Stimulated activated CD4-positive, alpha-beta T cell treated with anti-CD3 and anti-CD28 coated beads, TNF-alpha, amount 100 ng/mL, for 48 hours (primary cell): Measurements from ENCODE around the gene C20orf173.

Experiments
- DNase-seq, 3 donors: peaks; one replicate each; pipeline ENCODE4 v3.0.0-alpha.2; 2020; ENCODE audit warnings: low read depth in 3 of 3

The C20orf173 gene

DNA sequence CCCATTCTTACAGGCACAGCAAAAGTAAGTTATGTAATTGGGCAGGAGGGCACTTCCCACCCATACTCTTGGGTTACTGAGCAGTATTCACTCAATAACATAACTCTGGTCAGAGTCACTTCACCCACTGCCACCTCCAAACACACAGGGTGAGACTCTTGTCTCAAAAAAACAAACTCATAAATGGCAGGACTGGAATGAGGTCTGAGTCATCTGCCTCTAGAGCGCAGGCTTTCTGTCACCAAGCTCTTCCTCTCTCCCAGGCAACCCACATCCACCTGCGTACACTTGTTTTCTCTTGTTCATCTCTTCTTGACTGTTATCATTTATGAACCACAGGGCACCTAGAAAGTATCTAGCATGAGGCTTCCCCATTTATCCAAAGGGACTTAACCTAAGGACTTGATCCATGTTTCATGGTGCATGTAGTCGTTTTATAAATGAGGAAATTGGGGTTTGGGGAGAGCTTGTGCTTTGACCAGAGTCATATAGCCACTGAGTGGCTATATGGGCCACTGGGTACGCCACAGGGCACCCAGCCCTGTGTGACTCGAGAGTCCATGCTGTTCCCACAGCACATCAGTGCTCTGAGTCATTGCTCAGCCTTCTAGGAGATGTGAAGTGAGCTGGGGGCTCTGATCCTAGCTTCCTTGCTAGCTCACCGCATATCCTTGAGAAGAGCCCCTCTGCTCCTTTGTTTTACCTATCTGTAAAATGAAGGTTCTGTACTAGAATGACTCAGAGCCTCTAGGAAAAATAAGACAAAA is 22.4 kb downstream of the C20orf173 start:
- no peak for DNase-seq

DNA sequence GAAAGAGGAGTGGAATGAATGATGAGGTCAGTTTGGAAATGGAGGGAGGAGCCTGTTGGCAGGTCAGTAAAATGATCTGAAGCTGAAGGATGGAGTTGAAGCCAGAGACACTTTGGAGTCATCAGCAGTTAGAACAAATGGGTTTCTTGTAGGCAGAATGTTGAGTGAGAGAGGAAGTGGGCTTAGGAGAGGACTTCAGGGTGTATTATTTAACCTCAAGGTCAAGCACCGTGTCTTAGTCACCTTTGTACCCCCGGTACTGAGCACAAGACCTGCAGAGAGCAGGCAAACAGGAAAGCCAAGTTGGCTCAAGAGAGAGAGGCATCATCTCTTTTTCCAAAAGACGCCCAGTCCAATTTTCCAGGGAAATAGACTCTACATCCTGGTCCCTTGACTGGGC is 23.3 kb downstream of the C20orf173 start:
- DNase-seq = no peak

GRCh38 chr20:35504751-35505150 is 24.7 kb downstream of the C20orf173 start:
- no peak for DNase-seq

DNA sequence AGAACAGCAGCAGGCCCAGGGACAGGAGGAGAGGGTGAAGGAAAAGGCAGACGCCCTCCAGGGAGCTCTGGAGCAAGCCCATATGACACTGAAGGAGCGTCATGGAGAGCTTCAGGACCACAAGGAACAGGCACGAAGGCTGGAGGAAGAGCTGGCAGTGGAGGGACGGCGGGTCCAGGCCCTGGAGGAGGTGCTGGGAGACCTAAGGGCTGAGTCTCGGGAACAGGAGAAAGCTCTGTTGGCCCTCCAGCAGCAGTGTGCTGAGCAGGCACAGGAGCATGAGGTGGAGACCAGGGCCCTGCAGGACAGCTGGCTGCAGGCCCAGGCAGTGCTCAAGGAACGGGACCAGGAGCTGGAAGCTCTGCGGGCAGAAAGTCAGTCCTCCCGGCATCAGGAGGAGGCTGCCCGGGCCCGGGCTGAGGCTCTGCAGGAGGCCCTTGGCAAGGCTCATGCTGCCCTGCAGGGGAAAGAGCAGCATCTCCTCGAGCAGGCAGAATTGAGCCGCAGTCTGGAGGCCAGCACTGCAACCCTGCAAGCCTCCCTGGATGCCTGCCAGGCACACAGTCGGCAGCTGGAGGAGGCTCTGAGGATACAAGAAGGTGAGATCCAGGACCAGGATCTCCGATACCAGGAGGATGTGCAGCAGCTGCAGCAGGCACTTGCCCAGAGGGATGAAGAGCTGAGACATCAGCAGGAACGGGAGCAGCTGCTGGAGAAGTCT is 25.5 kb downstream of the C20orf173 start:
- no peak for DNase-seq

GRCh38 chr20:35503281-35503680 is 26.2 kb downstream of the C20orf173 start:
- DNase-seq = no peak

- DNase-seq = no peak
These were observed 27.1 kb downstream of the C20orf173 start for GRCh38 chr20:35502352-35502751.

DNA sequence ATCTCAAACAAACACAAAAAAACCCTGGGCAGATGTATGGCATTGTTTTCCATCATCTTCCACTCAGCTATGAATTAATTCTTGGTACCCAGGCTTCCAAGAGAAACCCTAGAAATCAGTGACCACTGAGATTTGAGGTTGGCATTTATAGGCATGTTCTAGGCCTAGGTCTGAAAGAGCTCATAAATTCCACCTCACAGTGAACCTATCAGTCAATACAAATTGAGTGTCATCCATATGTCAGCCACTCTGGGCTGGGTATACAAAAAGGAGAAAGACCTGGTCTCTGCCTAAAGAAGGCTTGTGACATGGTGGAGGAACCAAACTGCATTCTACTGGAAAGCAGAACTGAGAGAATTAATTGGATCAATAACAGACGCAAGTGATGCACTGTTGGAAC is 30.2 kb downstream of the C20orf173 start:
- DNase-seq = no peak

- DNase-seq = no peak
These were observed 31.7 kb downstream of the C20orf173 start for GRCh38 chr20:35497780-35498189.

- no peak for DNase-seq
These were observed 32.1 kb downstream of the C20orf173 start for GRCh38 chr20:35497320-35497719.

DNA sequence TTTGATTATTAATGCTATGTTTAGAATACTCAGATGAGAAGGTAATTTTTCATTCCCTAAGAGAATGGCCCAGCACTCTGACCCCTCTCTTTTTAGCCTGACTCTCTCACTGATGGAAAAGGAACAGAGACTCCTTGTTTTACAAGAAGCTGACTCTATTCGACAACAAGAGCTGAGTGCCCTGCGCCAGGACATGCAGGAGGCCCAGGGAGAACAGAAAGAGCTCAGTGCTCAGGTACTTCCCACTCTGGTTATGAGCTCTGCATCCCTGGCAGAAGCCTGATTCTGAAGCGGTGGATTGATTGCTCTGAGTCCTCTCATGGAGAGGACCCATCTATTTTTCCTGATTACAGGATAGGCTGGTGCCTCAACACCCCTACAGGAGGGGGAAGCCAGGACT is 33.0 kb downstream of the C20orf173 start:
- DNase-seq = no peak

DNA sequence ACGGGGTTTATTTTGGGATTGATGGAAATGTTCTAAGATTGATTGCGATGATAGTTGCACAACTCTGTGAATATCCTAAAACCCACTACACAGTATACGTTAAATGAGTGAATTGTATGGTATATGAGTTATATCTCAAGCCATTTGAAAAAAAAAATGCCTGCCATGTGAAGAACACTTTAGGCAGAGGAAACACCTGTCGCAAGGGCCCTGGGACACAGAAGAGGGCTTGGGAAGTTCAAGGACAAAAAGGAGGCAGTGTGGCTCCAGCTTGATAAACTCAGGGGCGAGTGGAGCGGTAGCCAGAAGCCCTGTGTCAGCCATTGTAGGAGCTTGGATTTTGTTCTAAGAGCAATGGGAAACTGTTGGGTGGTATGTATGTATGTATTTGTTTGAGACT is 37.1 kb downstream of the C20orf173 start:
- DNase-seq = no peak

DNA sequence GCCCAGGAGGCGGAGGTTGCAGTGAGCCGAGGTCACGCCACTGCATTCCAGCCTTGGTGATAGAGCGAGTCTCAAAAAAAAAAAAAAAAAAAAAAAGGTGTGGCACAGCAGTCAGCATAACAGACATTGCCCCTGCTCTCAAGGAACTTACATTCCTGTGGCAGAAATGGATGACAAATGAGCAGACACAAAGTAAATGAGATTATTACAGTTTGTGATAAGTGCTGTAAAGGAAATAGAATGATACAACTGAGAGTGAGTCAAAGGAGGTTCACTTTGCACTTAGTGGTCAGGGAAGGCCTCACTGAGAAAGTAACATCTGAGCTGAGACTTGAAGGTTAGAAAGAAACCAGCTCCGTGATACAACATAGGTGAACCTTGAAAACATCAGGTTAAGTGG is 37.6 kb downstream of the C20orf173 start:
- DNase-seq = no peak

GRCh38 chr20:35490736-35491181 is 38.7 kb downstream of the C20orf173 start:
- DNase-seq = peak; percentile 20 to 36 (median 33)

- no peak for DNase-seq
These were observed 39.7 kb downstream of the C20orf173 start for GRCh38 chr20:35489717-35490116.

DNA sequence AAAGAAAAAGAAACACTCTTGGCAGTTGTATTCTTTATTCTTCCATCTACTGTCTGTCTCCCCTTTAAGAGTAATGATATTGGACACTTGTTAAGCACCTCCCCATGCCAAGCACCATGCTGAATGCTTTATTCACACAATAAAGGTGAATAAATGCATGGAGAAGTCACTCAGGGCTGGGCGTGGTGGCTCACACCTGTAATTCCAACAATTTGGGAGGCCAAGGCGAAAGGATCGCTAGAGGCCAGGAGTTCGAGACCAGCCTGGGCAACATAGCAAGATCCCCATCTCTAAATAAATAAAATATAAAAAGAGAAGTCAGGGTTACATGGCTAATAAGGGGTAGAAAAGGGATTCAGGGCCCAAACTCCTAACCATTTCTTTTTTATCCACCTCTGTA is 42.0 kb downstream of the C20orf173 start:
- no peak for DNase-seq

DNA sequence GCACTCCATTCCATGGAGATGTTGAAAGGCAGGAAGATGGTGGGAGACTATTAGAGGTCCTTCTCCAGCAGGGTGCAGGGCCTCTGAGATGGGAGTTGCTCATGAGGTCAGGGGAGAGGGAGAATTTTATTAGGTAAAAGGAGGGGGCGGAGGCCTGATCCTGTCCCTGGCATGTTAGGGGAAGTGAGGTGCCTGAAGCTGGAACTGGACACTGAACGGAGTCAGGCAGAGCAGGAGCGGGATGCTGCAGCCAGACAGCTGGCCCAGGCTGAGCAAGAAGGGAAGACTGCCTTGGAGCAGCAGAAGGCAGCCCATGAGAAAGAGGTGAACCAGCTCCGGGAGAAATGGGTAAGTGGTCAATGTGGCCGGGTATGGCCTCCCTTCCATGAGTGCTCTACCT is 49.7 kb downstream of the C20orf173 start:
- DNase-seq = no peak

GRCh38 chr20:35478804-35479472 is 50.5 kb downstream of the C20orf173 start:
- no peak for DNase-seq
